Kidney epithelial cell (primary cell): ENCODE results near the gene IGF2BP2. TPM values are rescaled to one million over a fixed set of nuclear protein-coding genes. Genes with fewer than 3 reads are reported as not detected.

Experiments
- DNase-seq: peaks from one replicate; pipeline ENCODE4 v3.0.0-alpha.2; 2010; ENCODE audit warnings: low read depth
- H3K27me3 ChIP-seq: 2 replicates; pipeline ENCODE4 v1.6.0; 2011; ENCODE audit warnings: low read length; ENCODE audit not compliant: control insufficient read depth, insufficient read depth
- H3K36me3 ChIP-seq: 2 replicates; pipeline ENCODE4 v1.5.1; 2011; ENCODE audit warnings: low read length; ENCODE audit not compliant: control insufficient read depth, insufficient read depth
- H3K4me3 ChIP-seq: 2 replicates; pipeline ENCODE4 v1.5.1; 2011; ENCODE audit warnings: low read depth, mild to moderate bottlenecking, control low read depth, low read length
- CTCF ChIP-seq: IDR thresholded peaks from 2 replicates; pipeline ENCODE4 v1.5.1; 2011; ENCODE audit warnings: mild to moderate bottlenecking, moderate library complexity, low read length, control low read depth, inconsistent platforms; ENCODE audit not compliant: insufficient read depth, poor library complexity, severe bottlenecking
- total RNA-seq: library from RNA; depleted of rRNA; stranded (reverse); fragments of >200 nt; gene quantifications from 2 replicates; pipeline ENCODE4 v1.2.3, GENCODE V29; 2015

IGF2BP2 gene
- total RNA-seq = 68.6 and 77.0 TPM in 2 replicates

DNA sequence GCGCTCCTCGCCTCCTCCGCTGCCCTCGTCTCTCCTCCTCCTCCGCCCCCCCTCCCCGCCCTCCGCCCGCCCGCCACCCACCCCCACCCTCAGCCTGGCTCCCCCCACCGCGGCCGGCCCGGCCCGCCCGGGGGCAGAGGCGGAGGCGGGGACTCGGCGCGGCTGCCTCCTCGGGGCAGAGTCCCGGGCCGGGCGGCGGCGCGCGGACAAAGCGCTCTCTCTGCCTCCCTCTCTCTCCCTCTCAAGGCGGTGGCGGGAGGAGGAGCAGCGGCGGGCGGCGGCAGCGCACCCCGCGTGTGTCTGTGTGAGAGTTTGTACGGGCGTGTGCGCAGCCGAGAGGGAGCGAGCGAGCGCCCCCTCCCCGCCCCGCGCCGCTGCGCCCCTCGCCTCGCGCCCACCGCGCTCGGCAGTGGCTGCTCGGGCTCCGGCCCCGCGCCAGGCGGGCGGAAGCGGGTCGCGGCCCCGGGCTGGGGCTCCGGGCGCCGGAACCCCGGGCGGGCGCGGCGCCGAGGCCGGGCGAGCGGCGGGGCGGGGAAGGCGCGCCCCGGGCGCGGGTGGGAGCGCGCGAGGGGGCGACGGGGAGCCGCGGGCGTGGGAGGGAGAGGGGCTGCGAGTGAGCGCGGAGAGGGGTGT lies at the start of gene IGF2BP2:
Gene IGF2BP2 (minus strand): TSS at position 37 of the 633 bp plus-strand sequence. CDS start 82 bp downstream, outside the sequence.
- H3K4me3 ChIP-seq = peak within 1 kb of the TSS; percentile 95
- TF ChIP-seq CTCF = no peak
- no peak for DNase-seq
- H3K27me3 ChIP-seq = no peaks in the 10 kb centered on the region
- no peaks in the 10 kb centered on the region for H3K36me3 ChIP-seq

DNA sequence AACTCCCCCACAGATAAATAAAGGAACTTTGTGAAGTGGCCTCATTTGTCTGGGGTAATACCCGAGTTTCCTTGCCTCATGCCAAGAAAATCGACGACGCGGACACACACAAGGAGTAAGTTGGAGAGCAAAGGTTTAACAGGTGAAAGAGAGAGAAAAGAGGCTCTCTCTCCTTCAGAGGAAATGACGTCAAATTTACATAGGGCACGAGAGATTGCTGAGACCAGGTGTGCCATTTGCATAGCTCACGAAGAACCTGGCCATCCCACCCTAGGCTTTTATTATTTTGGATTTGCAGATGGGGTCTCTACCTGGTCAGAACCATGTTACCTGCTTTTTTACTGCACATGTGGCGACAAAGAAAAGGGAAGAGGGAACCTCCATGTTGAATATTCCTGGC lies 49.3 kb upstream of the IGF2BP2 start:
- no peak for TF ChIP-seq CTCF
- no peaks in the 10 kb centered on the region for H3K36me3 ChIP-seq
- no peaks in the 10 kb centered on the region for H3K27me3 ChIP-seq
- no peak overlapping the region for H3K4me3 ChIP-seq
- DNase-seq = no peak

GRCh38 chr3:185867650-185868049 lies 42.8 kb upstream of the IGF2BP2 start:
- no peak for TF ChIP-seq CTCF
- Histone ChIP-seq H3K27me3 (no peaks in the 10 kb centered on the region), H3K4me3 (no peak overlapping the region), H3K36me3 (no peaks in the 10 kb centered on the region)
- no peak for DNase-seq

- Histone ChIP-seq H3K4me3 (no peak overlapping the region), H3K27me3 (no peaks in the 10 kb centered on the region), H3K36me3 (no peaks in the 10 kb centered on the region)
- DNase-seq = no peak
- no peak for TF ChIP-seq CTCF
Measured at GRCh38 chr3:185866995-185867394, 42.2 kb upstream of the IGF2BP2 start.

DNA sequence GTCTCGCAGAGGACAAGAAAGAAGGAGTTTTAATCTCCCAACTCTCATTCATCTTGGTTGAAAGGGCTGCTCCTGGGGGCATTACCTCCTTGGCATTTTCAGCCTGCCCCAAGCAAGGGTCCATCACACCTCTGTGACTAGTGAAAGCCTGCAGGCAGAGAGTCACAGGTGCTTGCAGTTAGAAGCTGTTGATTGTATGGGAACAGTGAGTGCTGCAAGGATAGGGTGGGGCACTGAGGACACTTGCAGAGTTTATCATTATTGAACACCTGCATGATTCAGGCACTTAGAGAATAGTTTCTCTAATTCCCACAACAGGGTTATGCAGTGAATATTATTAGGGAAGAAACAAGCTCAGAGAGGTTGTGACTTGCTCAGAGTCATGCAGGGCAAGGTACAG lies 41.7 kb upstream of the IGF2BP2 start:
- H3K4me3 ChIP-seq = no peak overlapping the region
- no peaks in the 10 kb centered on the region for H3K27me3 ChIP-seq
- no peak for TF ChIP-seq CTCF
- no peaks in the 10 kb centered on the region for H3K36me3 ChIP-seq
- no peak for DNase-seq

- Histone ChIP-seq H3K36me3 (no peaks in the 10 kb centered on the region), H3K4me3 (no peak overlapping the region), H3K27me3 (no peaks in the 10 kb centered on the region)
- DNase-seq = no peak
- TF ChIP-seq CTCF = no peak
Measured at GRCh38 chr3:185865247-185865646, 40.4 kb upstream of the IGF2BP2 start.
